Uterus (tissue), 4 donors: ENCODE data around the gene TKFC. TPM values are rescaled to one million over a fixed set of nuclear protein-coding genes. Genes with fewer than 3 reads are reported as not detected.

Experiments
- DNase-seq, 2 donors: peaks; one replicate each; pipeline ENCODE4 v3.0.0-alpha.2; 2019 to 2020
- H3K27ac ChIP-seq, 2 donors: fragments of 200-600 bp; sonication (generic); 1 replicate in 1 of 2; 2 replicates in 1 of 2; pipeline ENCODE4 v1.5.1; 2016 to 2018
- H3K27me3 ChIP-seq, 2 donors: fragments of 200-600 bp; sonication (generic); one replicate each; pipeline ENCODE4 v1.5.1; 2018 to 2019; ENCODE audit warnings: control low read depth in 1 of 2
- H3K36me3 ChIP-seq, 2 donors: fragments of 200-600 bp; sonication (generic); one replicate each; pipeline ENCODE4 v1.5.1; 2019; ENCODE audit warnings: control low read depth in 1 of 2
- H3K4me1 ChIP-seq, 2 donors: fragments of 200-600 bp; sonication (generic); one replicate each; pipeline ENCODE4 v1.5.1; 2018 to 2019; ENCODE audit warnings: control low read depth in 1 of 2
- H3K4me3 ChIP-seq, 2 donors: fragments of 200-600 bp; sonication (generic); 1 replicate in 1 of 2; 2 replicates in 1 of 2; pipeline ENCODE4 v1.5.1; 2018 to 2019; ENCODE audit warnings: mild to moderate bottlenecking in 1 of 2
- H3K9me3 ChIP-seq, 2 donors: fragments of 200-600 bp; sonication (generic); one replicate each; pipeline ENCODE4 v1.5.1; 2019; ENCODE audit warnings: control low read depth in 1 of 2
- CTCF ChIP-seq, 4 experiments: fragments of 200-600 bp in 2 of 4; fragments of 450-650 bp in 2 of 4; sonication (generic) in 2 of 4; IDR thresholded peaks; one replicate each; pipeline ENCODE4 v1.5.1; 2016 to 2019; ENCODE audit warnings: antibody characterized with exemption in 4 of 4, mild to moderate bottlenecking in 2 of 4, moderate library complexity in 1 of 4
- POLR2A ChIP-seq, 2 donors: fragments of 450-650 bp; IDR thresholded peaks; one replicate each; pipeline ENCODE4 v1.6.1; 2016; ENCODE audit warnings: antibody characterized with exemption in 2 of 2, mild to moderate bottlenecking in 1 of 2, moderate library complexity in 1 of 2
- intact Hi-C: fragments of 100-400 bp; cut with DNase I; formaldehyde crosslinking; loops from one replicate; pipeline ENCODE4 v1.15.1; 2023; ENCODE audit warnings: low total_unique reads
- total RNA-seq, 4 donors: library from RNA; depleted of rRNA in 3 of 4; stranded (reverse); fragments of >200 nt in 3 of 4; gene quantifications; one replicate each; pipeline versions ENCODE4 v1.1.0 to v1.2.4, GENCODE V29; 2014 to 2023
- donor health status: DM: yes; HTN: yes; CAD: no.

Gene TKFC
- total RNA-seq, 4 donors from 2014 or later = 3.6 to 28.5 (median 11.9) TPM

DNA sequence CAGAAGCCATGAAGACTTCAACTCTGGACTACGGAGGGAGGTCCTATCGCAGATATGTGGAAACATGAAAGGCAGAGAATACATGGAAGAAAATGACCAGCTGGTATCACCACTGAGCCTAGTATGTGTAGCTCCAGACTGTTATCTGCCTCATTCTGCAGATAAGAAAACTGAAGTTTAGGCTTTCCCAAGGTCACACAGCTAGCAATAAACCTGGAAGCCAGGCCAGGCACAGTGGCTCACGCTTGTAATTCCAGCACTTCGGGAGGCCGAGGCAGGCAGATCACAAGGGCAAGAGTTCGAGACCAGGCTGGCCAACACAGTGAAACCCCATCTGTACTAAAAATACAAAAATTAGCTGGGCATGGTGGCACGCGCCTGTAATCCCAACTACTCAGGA, 22.3 kb upstream of the TKFC start:
- intact Hi-C loops = no loop called here

GRCh38 chr11:61315260-61315659, 17.8 kb upstream of the TKFC start:
- intact Hi-C loops = no loop called here
- TF ChIP-seq CTCF (IDR thresholded peaks at IDR 0.05) (no peak), POLR2A (IDR thresholded peaks at IDR 0.05) (no peak)

More for the DNA sequence above, 22.3 kb upstream of the TKFC start:
- Histone ChIP-seq H3K27ac (no peak overlapping the region), H3K27me3 (no peaks in the 10 kb centered on the region), H3K36me3 (no peaks in the 10 kb centered on the region), H3K9me3 (no peaks in the 10 kb centered on the region), H3K4me1 (no peaks in the 10 kb centered on the region), H3K4me3 (no peak overlapping the region)
- no peak for DNase-seq
- TF ChIP-seq CTCF (IDR thresholded peaks at IDR 0.05) (no peak), POLR2A (IDR thresholded peaks at IDR 0.05) (no peak)

GRCh38 chr11:61325649-61326414, 7.2 kb upstream of the TKFC start:
- Histone ChIP-seq H3K27me3 (no peaks in the 10 kb centered on the region), H3K9me3 (no peaks in the 10 kb centered on the region), H3K4me1 (no peaks in the 10 kb centered on the region), H3K27ac (no peak overlapping the region), H3K36me3 (no peaks in the 10 kb centered on the region), H3K4me3 (no peak overlapping the region)
- intact Hi-C loops = no loop called here
- DNase-seq = no peak
- TF ChIP-seq CTCF (IDR thresholded peaks at IDR 0.05) (no peak), POLR2A (IDR thresholded peaks at IDR 0.05) (no peak)

More at GRCh38 chr11:61315260-61315659, 17.8 kb upstream of the TKFC start:
- no peak for DNase-seq
- H3K36me3 ChIP-seq = no peaks in the 10 kb centered on the region
- H3K9me3 ChIP-seq = no peaks in the 10 kb centered on the region
- no peak overlapping the region for H3K27ac ChIP-seq
- H3K4me3 ChIP-seq = no peak overlapping the region
- no peaks in the 10 kb centered on the region for H3K4me1 ChIP-seq
- no peaks in the 10 kb centered on the region for H3K27me3 ChIP-seq

- Histone ChIP-seq H3K27me3 (no peaks in the 10 kb centered on the region), H3K36me3 (no peaks in the 10 kb centered on the region), H3K4me1 (peaks cover 0 to 5% of the 10 kb centered on the region in 2 donors), H3K9me3 (no peaks in the 10 kb centered on the region), H3K27ac (no peak overlapping the region), H3K4me3 (no peak overlapping the region)
- intact Hi-C loops = no loop called here
- no peak for DNase-seq
- TF ChIP-seq CTCF (IDR thresholded peaks at IDR 0.05) (no peak), POLR2A (IDR thresholded peaks at IDR 0.05) (no peak)
Observed at GRCh38 chr11:61327669-61328071, 5.4 kb upstream of the TKFC start.

DNA sequence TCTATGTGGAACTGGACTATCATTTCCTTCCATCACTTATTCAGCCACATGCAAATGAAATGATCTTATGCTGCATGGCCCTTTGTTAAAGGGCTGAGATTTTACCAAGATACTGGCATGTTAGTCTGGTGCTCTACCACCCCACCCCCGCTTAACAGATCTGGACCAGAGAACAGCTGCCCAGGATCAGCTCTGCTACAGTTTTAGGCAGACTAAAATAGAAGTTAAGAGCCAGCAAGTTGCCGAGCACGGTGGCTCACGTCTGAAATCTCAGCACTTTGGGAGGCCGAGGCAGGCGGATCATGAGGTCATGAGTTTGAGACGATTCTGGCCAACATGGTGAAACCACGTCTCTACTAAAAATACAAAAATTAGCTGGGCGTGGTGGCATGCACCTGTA, 4.7 kb upstream of the TKFC start:
- TF ChIP-seq CTCF (IDR thresholded peaks at IDR 0.05) (no peak), POLR2A (IDR thresholded peaks at IDR 0.05) (no peak)
- Histone ChIP-seq H3K36me3 (no peaks in the 10 kb centered on the region), H3K27me3 (no peaks in the 10 kb centered on the region), H3K4me3 (no peak overlapping the region), H3K27ac (no peak overlapping the region), H3K4me1 (peaks cover 0 to 5% of the 10 kb centered on the region in 2 donors), H3K9me3 (no peaks in the 10 kb centered on the region)
- DNase-seq = no peak
- intact Hi-C loops = no loop called here
